GM21619 (cell line): Measurements from ENCODE around the gene LPIN1.

Experiments used
- ATAC-seq: cut with Tn5 transposase; IDR thresholded peaks from one replicate; pipeline ENCODE4 v1.9.1; 2021; ENCODE audit not compliant: unreplicated experiment

The LPIN1 gene, protein sequence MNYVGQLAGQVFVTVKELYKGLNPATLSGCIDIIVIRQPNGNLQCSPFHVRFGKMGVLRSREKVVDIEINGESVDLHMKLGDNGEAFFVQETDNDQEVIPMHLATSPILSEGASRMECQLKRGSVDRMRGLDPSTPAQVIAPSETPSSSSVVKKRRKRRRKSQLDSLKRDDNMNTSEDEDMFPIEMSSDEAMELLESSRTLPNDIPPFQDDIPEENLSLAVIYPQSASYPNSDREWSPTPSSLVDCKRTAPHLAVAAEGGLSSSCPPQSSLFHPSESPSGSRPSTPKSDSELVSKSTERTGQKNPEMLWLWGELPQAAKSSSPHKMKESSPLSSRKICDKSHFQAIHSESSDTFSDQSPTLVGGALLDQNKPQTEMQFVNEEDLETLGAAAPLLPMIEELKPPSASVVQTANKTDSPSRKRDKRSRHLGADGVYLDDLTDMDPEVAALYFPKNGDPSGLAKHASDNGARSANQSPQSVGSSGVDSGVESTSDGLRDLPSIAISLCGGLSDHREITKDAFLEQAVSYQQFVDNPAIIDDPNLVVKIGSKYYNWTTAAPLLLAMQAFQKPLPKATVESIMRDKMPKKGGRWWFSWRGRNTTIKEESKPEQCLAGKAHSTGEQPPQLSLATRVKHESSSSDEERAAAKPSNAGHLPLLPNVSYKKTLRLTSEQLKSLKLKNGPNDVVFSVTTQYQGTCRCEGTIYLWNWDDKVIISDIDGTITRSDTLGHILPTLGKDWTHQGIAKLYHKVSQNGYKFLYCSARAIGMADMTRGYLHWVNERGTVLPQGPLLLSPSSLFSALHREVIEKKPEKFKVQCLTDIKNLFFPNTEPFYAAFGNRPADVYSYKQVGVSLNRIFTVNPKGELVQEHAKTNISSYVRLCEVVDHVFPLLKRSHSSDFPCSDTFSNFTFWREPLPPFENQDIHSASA

DNA sequence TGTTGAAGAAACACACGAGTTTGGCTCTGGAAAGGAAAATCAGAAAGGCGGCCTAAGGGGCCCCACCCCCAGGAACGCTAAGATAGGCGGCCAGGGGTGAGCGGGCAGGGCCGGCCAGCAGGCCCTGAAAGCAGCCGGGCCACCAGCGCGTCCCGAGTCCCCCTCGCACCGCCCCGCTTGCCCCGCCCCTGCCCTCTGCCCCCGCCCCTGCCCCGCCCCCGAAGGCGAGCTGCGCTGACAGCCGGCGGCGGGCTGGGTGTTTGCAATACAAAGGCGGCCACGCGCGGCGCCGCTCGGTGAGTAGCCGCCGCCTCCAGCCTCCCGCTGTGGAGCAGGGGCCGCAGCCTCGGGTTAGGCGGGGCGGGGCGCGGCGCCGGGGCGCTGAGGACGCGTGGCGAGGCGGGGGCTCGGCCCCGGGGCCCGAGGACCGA, at the start of gene LPIN1:
TSS of gene LPIN1 (plus strand) at position 257 of the 431 bp plus-strand sequence. CDS start 18,910 bp downstream, outside the sequence.
- ATAC-seq, result peak; percentile 45

DNA sequence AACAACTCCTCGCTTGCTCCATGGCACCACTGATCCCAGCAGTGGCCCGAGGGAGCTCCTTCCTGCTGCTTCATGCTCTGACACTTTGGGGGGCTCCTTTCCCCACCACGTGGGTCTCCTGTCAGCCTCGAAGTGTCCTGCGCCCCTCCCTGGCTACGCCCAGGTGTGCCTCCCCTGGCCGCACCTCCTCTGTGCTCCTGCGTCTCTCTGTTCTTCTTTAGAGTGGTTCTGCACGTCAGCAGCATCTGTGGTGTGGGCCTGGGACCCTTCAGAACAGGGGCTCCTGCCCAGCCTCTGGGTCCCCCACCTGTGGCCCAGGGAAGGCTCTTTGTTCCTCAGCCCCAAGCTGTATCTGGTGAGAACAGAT, 49.7 kb upstream of the LPIN1 start:
- no peak for ATAC-seq

DNA sequence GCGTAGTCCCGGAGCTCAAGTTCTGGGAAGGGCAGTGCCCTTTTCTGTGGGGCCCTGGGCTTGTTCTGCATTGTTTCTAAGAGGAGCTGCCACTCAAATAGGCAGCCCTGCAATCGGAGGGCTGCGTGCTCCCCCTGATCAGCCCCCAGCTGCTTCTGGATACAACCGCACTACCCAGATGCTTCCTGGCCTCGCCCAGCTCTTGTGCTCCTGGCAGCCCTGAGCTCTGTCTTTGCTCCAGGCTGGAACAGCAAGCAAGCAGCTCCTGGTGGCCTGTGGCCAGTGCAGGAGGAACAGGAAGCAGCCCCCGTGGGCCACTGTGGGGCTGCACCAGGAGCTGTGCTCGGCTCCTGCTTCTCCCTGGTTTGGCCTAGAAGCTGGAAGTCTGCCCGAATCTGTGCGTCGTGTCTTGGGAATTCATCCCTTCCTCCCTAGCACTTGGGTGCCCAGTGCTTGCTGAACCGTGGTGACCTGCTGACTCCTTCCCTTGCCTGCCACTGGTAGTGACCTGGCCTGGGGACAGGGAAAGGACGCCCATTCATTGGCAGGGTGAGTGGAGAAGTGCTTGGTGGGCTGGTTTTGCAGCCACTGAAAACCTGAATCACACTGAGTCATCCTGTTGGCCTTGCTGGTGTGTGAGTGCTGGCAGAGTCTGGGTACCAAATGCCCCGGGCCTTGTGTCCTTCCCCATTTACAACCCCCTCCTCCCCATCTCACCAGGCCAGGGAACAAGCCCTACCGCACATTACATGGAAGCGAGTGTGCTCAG, 49.1 kb upstream of the LPIN1 start:
- ATAC-seq, result no peak

DNA sequence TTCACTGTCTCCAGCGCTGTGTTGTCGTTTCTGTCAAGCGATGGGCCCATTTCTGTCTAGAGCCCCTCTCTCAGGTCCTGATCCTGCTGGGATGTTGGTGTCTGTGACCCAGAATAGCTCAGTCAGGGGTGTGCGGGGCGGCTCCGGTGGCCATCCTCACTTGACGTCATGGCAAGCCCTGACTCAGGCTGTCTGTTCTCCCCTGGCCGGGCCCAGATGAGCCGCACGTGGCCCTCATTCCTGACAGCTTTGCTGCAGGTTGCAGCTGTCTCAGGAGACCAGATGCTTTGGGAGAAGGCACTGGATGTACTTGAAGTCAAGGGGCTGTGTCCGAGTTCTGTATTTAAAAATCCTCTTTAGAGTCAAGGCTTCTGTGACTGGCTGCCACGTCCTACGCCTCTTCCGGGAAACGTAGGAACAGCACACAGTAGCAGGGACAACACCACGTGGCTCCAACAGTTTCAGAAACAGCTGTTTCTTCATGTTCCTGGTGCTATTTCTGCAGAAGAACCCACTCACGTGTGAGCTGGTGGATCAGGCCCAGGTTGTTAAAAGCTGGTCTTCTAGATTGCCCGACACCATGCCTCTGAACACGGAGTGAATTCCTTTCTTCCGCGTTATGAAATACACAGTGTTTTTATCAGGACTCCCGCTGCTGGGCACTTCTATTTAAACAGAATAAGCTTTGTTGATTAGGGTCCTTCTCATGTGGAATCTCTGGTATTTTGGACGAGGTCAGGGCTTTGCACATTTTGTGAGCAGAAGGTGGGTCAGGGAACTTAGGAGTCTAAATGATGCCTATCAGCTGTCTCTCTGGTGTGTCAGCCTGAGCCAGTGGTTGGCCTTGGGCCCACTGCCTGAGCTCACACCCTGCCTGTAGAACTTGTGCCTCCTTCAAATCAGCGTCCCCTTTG, 48.2 kb upstream of the LPIN1 start:
- ATAC-seq, result no peak

DNA sequence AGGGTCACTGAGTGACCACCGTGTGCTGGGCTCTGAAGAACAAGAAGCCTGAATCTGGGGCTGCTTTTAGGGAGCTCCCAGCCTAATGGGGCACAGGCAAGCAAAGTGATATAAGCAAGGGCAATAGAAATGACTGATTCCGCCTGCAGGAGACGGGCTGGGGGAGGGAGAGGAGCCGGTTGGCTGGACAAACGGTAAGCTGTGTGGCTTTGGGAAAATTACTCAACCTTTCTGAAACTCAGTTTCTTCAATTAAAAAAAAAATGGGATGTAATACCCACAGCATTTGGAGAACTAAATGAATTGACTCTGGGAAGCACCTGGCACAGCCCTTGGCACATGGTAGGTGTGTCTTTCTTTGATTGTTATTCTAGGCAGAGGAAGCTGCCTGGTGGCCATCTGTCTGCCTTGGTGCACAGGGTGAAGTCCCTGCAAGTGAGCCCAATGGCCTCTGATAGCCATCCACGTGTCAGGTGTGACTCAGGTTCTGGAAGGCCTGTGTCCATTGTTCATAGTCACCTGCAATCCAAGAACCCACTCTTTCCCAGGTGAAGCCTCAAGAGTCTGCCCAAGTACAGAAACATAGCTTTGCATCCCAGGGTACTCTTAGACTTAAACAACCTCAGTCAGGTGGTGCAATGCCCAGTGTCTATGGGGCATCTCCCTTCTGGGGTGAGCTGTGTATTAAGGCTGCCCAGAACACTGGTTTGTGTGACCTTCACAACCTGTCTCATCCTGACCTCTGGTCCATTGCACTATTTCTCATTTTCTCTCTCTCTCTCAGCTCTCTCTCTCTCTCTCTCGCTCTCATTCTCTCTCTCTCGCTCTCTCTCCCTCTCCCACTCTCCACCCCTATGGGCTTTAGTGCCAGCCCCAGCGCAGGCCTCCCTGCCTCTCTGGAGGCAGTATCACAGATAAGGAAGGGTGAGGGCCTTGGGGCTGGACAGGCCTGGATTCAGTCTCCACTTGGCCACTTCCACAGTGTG, 46.5 kb upstream of the LPIN1 start:
- ATAC-seq, result no peak

DNA sequence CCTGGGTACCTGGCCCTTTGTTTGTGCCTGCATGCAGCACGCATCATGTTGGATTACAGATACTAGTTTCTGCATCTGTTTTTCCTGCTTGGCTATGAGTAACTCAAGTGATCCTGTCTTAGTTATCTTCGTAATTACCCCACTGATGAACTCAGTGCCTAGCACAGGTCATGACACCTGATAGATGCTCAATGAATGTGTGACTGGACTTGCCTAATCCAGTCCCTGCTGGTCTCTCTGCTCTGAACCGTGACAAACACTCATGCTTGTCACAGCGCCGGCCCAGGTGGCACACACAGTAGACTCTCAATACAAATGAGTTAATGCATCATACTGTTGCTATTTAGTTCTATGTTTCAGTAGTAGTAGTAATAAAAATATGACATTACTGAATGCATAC, 45.2 kb upstream of the LPIN1 start:
- ATAC-seq, result no peak

DNA sequence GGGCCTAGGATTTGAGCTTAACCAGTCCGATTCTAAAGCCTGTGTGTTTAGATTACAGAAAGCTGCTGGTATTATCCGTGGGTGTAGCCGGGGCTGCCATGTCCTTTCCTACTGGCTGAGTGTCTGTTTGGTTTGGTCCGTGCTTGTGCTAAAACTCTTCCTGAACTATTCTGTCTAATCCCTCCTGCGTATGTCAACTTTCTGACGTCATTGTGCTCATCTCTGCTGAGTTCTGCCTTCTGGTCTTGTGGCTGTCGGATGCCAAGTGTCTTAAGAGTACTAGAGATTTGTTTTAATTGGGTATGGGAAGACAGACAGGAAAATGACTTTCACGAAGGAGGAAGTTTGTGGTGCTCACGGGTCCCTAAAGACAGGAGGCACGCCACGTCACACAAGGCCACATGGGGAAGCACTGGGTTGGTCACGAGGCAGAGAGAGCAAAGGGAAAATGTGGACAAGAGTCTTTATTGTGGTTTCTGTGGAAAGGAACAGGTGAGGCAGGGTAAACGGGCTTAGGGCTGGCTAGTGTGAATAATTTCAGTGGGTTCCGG, 44.6 kb upstream of the LPIN1 start:
- no peak for ATAC-seq

DNA sequence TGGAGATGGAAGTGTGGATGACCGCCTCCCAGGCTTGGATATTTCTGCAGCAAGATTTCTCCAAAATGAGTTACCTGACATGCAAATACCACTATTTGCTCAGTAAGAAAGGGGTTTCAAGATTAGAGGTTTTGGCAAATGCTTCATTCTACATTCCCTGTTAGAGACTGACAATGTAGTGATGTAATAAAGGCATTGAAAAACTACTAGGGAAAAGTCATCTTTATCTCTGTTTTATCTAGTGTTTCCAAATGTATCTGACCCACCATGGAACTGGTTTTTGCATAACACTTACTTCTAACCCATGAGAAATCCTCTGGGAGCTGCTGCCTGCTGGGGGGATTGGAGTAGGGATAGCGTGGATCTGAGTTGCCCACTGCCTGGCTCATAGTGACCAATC, 43.5 kb upstream of the LPIN1 start:
- no peak for ATAC-seq

DNA sequence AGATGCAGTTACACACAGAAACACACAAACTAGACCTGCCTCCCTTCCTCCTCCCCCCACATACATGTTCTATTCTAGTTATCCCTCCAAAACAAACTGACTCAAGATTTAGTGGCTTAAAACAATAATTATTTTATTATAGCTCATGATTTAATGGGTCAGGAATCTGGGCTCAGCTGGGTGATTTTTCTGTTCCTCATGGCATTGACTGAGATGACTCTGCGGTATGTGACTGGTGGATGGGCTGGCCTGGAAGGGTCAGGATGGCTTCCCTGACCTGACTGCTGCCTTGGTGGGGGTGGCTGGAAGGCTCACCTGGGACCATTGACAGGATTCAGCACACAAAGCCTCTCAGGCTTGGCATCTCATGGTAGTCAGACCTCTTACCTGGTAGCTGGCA, 42.7 kb upstream of the LPIN1 start:
- no peak for ATAC-seq

DNA sequence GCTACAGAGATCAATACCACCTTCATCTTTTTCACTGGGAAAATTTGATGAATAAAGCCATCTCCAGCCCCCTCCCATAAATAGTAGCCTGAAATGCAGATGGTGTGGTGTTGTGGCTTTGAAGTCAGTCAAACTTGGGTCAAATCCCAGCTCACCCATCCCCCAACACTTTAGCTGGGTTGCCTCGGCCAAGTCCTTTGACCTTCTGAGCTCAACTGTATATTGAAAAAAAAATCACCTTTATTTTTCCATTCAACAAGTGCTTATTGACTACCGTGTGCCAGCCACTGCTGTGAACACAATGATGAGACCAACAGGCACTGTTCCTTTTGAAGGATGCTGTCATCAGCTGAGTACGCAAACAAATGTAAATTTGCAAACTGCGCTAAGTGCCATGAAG, 41.4 kb upstream of the LPIN1 start:
- ATAC-seq, result no peak

DNA sequence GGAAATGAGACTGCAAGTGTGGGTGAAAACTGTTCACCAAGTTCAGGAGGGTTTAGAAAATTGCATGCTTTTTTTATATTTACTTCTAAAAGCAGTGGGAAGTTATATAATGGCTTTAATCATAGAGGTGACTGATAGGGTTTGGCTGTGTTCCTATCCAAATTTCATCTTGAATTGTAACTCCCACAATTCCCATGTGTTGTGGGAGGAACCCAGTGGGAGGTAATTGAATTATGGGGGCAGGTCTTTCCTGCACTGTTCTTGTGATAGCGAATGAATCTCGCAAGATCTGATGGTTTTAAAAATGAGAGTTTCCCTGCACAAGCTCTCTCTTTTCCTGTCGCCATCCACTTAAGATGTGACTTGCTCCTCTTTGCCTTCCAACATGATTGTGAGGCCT, 40.7 kb upstream of the LPIN1 start:
- no peak for ATAC-seq

DNA sequence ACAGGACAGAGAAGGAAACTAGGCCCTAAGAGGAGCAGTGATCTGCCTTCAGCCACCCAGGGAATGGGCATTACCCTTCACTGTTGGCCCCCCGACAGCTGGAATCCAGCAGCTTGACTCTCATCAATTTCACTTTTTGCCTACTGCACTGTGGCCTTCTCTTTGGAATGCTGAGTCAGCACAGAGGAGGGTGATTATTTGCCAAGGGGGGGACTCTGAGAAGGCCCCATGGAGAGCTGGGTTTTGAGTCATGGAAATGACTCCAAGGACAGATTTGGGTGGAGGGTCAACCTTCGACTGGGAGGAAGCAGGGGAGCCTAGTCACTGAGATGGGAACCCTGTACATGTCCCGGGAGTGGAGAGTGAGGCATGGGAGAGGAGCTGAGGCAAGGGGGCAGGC, 38.3 kb upstream of the LPIN1 start:
- no peak for ATAC-seq

DNA sequence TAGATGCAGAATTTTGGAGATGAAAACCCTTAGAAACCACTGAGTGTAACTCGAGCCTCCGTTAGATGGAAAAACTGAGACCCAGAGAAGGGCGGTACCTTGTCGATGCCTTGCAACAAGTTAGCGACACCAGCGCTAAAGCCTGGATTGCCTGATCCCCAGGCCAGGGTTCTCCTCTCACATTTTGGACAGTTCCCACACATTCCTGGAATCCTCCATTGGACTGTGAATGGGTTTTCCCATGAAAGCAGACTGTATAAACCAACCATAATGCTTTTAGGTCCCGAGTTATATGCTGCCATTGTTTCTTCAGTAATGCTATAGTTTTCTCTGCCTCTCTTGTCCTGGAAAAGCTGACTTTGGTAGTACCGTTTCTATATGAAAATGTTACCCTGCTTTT, 37.1 kb upstream of the LPIN1 start:
- no peak for ATAC-seq

DNA sequence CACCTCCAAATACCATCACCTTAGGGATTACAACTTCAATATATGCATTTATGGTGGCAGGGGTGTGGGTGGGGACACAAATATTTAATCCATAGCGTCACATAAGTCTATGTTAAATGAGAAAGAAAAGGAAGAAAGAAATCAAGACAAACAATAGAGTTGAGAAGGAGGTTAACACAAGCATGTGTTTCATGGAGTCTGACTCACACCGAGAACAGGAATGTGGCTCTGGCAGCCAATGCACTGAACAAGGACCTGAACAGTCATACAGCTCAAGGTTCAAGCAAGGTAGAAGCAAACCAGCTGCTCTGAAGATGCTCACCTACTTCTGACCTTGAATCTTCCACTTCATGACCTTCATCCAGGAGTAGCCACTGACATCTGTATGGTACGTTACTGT, 36.2 kb upstream of the LPIN1 start:
- ATAC-seq, result no peak

DNA sequence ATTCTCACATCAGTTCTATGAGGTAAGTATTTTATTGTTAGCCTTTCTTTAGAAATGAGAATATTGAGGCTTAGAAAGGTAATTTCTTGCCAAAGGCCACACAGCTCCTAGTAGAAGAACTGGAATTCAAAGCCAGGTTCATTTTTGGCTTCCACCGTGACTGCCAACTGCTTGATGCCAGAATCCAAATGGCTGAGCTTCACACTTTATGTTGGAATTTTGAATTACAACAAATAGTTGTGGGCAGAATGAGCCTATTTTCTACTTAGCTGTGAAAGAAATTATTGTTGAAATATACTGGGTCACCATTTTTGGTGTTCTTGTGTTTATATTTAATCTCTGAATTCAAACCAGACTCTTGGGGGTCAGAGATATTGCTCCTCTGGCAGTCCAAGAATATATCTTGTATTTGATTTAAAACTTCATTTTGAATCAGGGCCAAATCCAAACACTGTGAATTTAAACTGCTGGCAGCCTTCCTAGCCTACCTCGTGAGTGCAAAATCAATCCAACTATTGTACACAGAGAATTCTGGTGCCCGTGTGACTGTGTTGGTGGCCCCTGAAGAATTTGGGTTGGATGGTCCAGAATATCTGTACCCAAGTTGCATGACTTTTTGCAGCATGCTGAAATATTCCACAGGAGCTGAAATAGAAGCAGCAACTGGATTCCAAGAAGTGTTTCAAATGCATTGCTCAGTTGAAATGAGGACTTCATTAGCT, 35.6 kb upstream of the LPIN1 start:
- ATAC-seq, result no peak

DNA sequence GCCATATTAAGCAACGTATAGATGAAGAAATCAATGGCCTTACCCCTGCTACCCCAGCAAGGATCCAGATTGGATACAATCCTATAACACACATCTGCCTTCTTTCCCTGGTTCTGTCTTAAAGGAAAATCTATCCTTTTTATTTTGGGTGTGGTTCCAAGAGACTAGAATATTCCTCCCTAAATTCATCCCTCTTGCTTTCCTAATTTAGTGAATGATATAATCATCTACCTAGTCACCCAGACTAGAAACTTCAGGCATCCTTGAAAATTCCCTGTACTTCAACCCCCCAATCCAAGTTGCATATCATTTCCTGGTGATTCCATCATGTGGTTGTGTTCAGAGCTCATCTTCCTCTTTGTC, 35.1 kb upstream of the LPIN1 start:
- ATAC-seq, result no peak

DNA sequence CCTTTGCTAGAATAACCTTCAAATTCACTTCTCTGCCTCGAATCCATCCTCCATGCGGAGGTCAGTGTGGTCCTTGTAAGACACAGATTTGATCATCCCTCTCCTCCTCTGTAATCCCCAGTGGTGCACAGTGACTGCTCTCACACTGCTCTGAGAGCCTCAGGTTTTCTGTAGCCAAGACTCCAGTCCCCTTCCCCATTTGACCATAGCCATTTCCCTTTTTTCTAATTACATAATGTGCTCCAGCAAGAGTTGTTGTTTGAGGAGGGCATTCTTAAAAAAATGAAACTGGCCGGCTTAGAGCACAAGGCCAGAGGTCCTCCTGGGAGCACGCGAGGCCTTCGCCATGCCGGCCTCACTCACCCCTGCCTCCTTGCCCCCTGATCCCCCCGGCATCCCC, 34.7 kb upstream of the LPIN1 start:
- ATAC-seq, result no peak

DNA sequence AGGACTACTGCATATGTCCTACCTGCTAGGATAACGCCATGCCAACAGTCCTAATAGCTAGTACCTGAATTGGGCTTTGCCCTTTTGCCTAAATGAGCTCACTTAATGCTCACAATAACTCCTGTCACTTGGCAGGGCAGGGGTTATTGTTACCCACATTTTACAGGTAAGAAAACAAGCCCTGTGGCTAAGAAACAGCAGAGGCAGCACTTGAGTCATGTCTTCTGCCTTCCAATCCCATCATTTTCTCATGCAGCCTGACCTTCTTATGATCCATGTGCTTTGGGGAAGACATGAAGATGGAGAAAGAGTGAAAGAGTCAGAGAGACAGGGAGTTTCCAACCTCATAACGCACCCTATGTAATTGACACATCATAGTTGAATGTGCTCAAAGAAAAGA, 33.6 kb upstream of the LPIN1 start:
- ATAC-seq, result no peak
